ENCODE measurements around the gene B4GALNT1.
A peak's percentile ranks its signal among the peaks of the same experiment; 100 is the strongest.

The B4GALNT1 gene

GRCh38 chr12:57620936-57621496 lies 12.0 kb downstream of the B4GALNT1 start:
- H2AK5ac ChIP-seq (ENCODE audit: low read depth, low read length): peak overlapping the region; percentile 78
- peaks cover 1 to 6% of the 10 kb centered on the region in 2 donors for H3K4me1 ChIP-seq (ENCODE audit: control insufficient read depth in 2 of 2, insufficient read depth in 1 of 2, low read depth in 1 of 2, low read length in 2 of 2)
- no peak overlapping the region for H3K4me3 ChIP-seq (ENCODE audit: low read length in 2 of 2)
- WGBS, 2 donors (ENCODE audit: extremely low coverage in 2 of 2, insufficient read length in 2 of 2, insufficient replicate concordance in 1 of 2): no CpG with 5 or more reads among the region's 42 CpGs
- peaks cover 2 to 35% of the 10 kb centered on the region in 2 donors for H3K36me3 ChIP-seq (replicated peaks in 1 of 2; ENCODE audit: control insufficient read depth in 2 of 2, insufficient read depth in 2 of 2, low read length in 2 of 2)
- H3K9me3 ChIP-seq (replicated peaks in 1 of 2; ENCODE audit: control insufficient read depth in 2 of 2, insufficient read depth in 1 of 2, low read depth in 1 of 2, low read length in 2 of 2): no peaks in the 10 kb centered on the region
- no peak overlapping the region for H4K91ac ChIP-seq (ENCODE audit: low read depth, low read length, poor library complexity)
- H2BK5ac ChIP-seq (ENCODE audit: low read length): peak overlapping the region; percentile 56
- H2BK120ac ChIP-seq (ENCODE audit: low read depth, low read length): peak overlapping the region; percentile 51
- H3K23ac ChIP-seq (ENCODE audit: low read depth, low read length, poor library complexity): peak overlapping the region; percentile 83
- no peak overlapping the region for H3K4ac ChIP-seq (ENCODE audit: low read length)
- no peak overlapping the region for H2BK15ac ChIP-seq (ENCODE audit: low read length)
- H3K79me1 ChIP-seq (ENCODE audit: low read depth, low read length): peaks cover 1% of the 10 kb centered on the region
- DNase-seq (ENCODE audit: low spot score): no peak
- peak overlapping the region; percentile 33 for H3K14ac ChIP-seq (ENCODE audit: low read length)
- peak overlapping the region; percentile 67 for H3K4me2 ChIP-seq (ENCODE audit: insufficient read depth, low read length, poor library complexity, severe bottlenecking)
- peak overlapping the region; percentile 88 for H2AFZ ChIP-seq (ENCODE audit: low read length)
- peak overlapping the region; percentile 90 for H3K18ac ChIP-seq (ENCODE audit: low read length)
- no peak overlapping the region for H2BK12ac ChIP-seq (ENCODE audit: low read length)
- H3K27me3 ChIP-seq (ENCODE audit: control insufficient read depth in 3 of 3, insufficient read depth in 3 of 3, low read depth in 1 of 3, low read length in 3 of 3): peaks cover 0 to 83% (median 34%) of the 10 kb centered on the region in 3 experiments
- H3K27ac ChIP-seq (replicated peaks; ENCODE audit: low read length): no peak overlapping the region
- no peak overlapping the region for H4K8ac ChIP-seq (ENCODE audit: low read depth, low read length)
- no peak overlapping the region for H3K9ac ChIP-seq (ENCODE audit: low read depth, low read length, poor library complexity)

- Histone ChIP-seq H2BK12ac (ENCODE audit: low read length) (no peak overlapping the region), H3K9me3 (replicated peaks in 1 of 2; ENCODE audit: control insufficient read depth in 2 of 2, insufficient read depth in 1 of 2, low read depth in 1 of 2, low read length in 2 of 2) (no peaks in the 10 kb centered on the region), H2BK120ac (ENCODE audit: low read depth, low read length) (no peak overlapping the region), H2AK5ac (ENCODE audit: low read depth, low read length) (no peak overlapping the region), H3K4me3 (ENCODE audit: low read length in 2 of 2) (no peak overlapping the region), H3K79me1 (ENCODE audit: low read depth, low read length) (peaks cover 1% of the 10 kb centered on the region), H4K8ac (ENCODE audit: low read depth, low read length) (no peak overlapping the region), H3K23ac (ENCODE audit: low read depth, low read length, poor library complexity) (peak overlapping the region; percentile 83), H3K4me2 (ENCODE audit: insufficient read depth, low read length, poor library complexity, severe bottlenecking) (no peak overlapping the region), H3K14ac (ENCODE audit: low read length) (no peak overlapping the region), H2AFZ (ENCODE audit: low read length) (no peak overlapping the region), H2BK15ac (ENCODE audit: low read length) (no peak overlapping the region), H3K4ac (ENCODE audit: low read length) (no peak overlapping the region), H3K27me3 (ENCODE audit: control insufficient read depth in 3 of 3, insufficient read depth in 3 of 3, low read depth in 1 of 3, low read length in 3 of 3) (peaks cover 0 to 77% (median 34%) of the 10 kb centered on the region in 3 experiments), H2BK5ac (ENCODE audit: low read length) (no peak overlapping the region), H3K27ac (replicated peaks; ENCODE audit: low read length) (no peak overlapping the region), H3K9ac (ENCODE audit: low read depth, low read length, poor library complexity) (no peak overlapping the region), H3K4me1 (ENCODE audit: control insufficient read depth in 2 of 2, insufficient read depth in 1 of 2, low read depth in 1 of 2, low read length in 2 of 2) (peaks cover 1 to 6% of the 10 kb centered on the region in 2 donors), H3K36me3 (replicated peaks in 1 of 2; ENCODE audit: control insufficient read depth in 2 of 2, insufficient read depth in 2 of 2, low read length in 2 of 2) (peaks cover 6 to 35% of the 10 kb centered on the region in 2 donors), H4K91ac (ENCODE audit: low read depth, low read length, poor library complexity) (no peak overlapping the region), H3K18ac (ENCODE audit: low read length) (peak overlapping the region; percentile 90)
- DNase-seq (ENCODE audit: low spot score): no peak
- WGBS, 2 donors (ENCODE audit: extremely low coverage in 2 of 2, insufficient read length in 2 of 2, insufficient replicate concordance in 1 of 2): no CpG with 5 or more reads among the region's 13 CpGs
Observed at GRCh38 chr12:57620245-57620935, 12.6 kb downstream of the B4GALNT1 start.

GRCh38 chr12:57619434-57620244 lies 13.4 kb downstream of the B4GALNT1 start:
- Histone ChIP-seq H3K18ac (ENCODE audit: low read length) (peak overlapping the region; percentile 7), H4K91ac (ENCODE audit: low read depth, low read length, poor library complexity) (no peak overlapping the region), H3K36me3 (replicated peaks in 1 of 2; ENCODE audit: control insufficient read depth in 2 of 2, insufficient read depth in 2 of 2, low read length in 2 of 2) (peaks cover 8 to 35% of the 10 kb centered on the region in 2 donors), H4K8ac (ENCODE audit: low read depth, low read length) (no peak overlapping the region), H2BK5ac (ENCODE audit: low read length) (no peak overlapping the region), H2BK120ac (ENCODE audit: low read depth, low read length) (no peak overlapping the region), H3K4ac (ENCODE audit: low read length) (no peak overlapping the region), H2AK5ac (ENCODE audit: low read depth, low read length) (no peak overlapping the region), H3K14ac (ENCODE audit: low read length) (no peak overlapping the region), H3K4me1 (ENCODE audit: control insufficient read depth in 2 of 2, insufficient read depth in 1 of 2, low read depth in 1 of 2, low read length in 2 of 2) (peaks cover 1 to 6% of the 10 kb centered on the region in 2 donors), H3K4me2 (ENCODE audit: insufficient read depth, low read length, poor library complexity, severe bottlenecking) (peak overlapping the region; percentile 70), H2AFZ (ENCODE audit: low read length) (no peak overlapping the region), H3K9ac (ENCODE audit: low read depth, low read length, poor library complexity) (peak overlapping the region; percentile 76), H3K79me1 (ENCODE audit: low read depth, low read length) (peaks cover 1% of the 10 kb centered on the region), H2BK12ac (ENCODE audit: low read length) (no peak overlapping the region), H2BK15ac (ENCODE audit: low read length) (no peak overlapping the region), H3K27ac (replicated peaks; ENCODE audit: low read length) (no peak overlapping the region), H3K23ac (ENCODE audit: low read depth, low read length, poor library complexity) (peak overlapping the region; percentile 17), H3K4me3 (ENCODE audit: low read length in 2 of 2) (peak overlapping the region in 1 of 2 donors; percentile 51), H3K9me3 (replicated peaks in 1 of 2; ENCODE audit: control insufficient read depth in 2 of 2, insufficient read depth in 1 of 2, low read depth in 1 of 2, low read length in 2 of 2) (no peaks in the 10 kb centered on the region), H3K27me3 (ENCODE audit: control insufficient read depth in 3 of 3, insufficient read depth in 3 of 3, low read depth in 1 of 3, low read length in 3 of 3) (peaks cover 0 to 69% (median 34%) of the 10 kb centered on the region in 3 experiments)
- no CpG with 5 or more reads among the region's 46 CpGs for WGBS, 2 donors (ENCODE audit: extremely low coverage in 2 of 2, insufficient read length in 2 of 2, insufficient replicate concordance in 1 of 2)
- DNase-seq (ENCODE audit: low spot score): no peak

Measured in neuronal stem cell (in vitro differentiated cells).